Ramos (cell line): ENCODE results near the gene CRYBA4.
"Not testable (repeated sequence)": the region's sequence is repeated elsewhere in the genome, so short reads cannot be mapped to it uniquely, and the experiment has no call there.

Source experiments
- in situ Hi-C: fragments of 300-500 bp; cut with MboI; formaldehyde crosslinking; loops from one replicate; pipeline ENCODE4 v1.14.3; 2022; ENCODE audit warnings: low sequenced_read_pairs; ENCODE audit not compliant: unreplicated experiment

The CRYBA4 gene

DNA sequence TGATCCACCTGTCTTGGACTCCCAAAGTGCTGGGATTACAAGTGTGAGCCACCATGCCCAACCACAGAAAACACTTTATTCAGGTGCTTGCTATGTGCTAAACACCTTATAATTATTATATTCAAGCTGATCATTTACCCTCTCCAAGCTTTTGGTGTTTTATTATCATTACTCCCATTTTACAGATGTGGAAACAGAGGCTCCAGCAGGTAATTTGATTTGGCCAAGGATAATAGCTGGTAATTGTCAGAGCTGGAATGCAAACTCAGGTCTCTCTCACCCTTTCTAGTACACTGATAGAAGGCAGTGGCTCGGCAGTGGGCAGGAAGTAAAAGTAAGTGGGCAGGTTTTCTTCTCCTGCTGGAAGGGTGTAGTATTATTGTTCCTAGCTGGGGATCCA is 28.0 kb upstream of the CRYBA4 start:
- in situ Hi-C loops = no loop called here

DNA sequence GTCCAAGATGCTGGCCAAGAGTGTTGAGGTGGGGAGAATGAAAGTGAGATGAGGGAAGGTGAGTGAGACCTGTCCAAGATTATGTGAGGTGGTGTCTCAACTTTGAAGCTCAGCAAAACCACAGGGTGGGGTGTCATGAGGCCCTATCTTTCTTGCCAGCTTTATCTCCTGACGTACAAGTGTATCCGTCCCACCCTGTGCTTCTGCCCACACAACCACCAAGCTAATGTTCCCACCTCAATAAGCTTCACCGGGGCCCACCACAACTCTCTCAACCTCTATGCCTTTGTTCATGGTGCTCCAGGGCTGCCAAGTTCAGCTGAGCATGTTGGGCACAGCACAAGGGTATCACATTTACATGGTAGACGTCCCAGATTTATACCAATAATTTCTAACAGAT is 24.7 kb upstream of the CRYBA4 start:
- in situ Hi-C loops = no loop called here

DNA sequence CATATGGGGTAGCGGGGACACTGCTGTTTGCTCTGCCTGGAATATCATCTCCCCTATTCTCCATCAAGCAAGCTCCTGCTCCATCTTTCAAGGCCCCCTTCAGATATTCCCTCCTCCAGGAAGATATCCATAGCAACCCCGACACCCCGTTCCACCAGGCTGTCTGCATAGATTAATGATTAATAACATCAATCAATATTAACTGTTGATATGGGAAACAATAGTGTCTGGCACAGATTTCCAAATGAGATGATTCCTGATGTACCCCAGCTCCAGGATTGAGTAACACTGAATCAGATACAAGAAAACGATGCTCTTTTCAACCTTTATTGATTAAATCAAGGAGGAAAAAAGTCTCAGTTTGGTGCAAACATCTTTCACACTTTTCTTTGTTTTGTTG is 24.3 kb upstream of the CRYBA4 start:
- in situ Hi-C loops = no loop called here

DNA sequence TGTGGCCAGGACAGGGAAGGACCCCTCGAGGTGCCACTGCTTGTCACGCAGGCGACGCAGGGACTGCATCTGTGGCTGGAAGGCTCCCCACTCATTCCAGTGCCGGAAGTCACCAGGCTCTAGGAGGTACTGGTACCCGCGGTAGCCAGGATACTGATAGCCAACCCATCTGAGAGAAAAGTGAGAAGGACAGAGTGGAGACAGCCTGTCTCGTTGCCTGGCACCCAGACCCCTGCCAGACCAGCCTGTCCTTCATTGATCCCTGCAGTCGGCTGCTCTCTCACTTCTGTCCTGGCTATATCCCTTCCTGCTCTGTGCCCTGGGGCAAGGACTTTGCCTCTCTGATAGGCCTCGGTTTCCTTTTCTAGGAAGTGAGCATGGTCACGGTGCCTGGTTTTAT is 22.3 kb upstream of the CRYBA4 start:
- in situ Hi-C loops = no loop called here

DNA sequence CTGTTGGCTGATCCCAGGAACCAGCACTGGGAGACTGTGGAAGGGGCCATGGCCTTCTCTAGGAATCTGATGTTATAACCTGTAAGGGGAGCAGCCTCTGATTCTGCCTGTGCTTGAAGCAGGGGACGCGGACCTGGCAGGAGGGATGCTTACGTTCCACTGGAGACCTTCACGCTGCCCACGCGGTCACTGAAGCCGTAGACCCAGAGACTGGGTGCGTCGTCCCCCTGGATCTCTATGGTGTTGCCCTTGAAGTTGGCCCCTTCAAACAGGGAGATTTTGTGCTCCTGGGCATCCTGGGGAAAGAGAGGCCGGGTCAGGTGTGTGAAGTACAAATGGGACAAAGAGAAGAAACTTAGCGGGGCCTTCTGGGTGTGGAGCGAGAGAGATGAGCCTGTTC is 20.0 kb upstream of the CRYBA4 start:
- in situ Hi-C loops = no loop called here

DNA sequence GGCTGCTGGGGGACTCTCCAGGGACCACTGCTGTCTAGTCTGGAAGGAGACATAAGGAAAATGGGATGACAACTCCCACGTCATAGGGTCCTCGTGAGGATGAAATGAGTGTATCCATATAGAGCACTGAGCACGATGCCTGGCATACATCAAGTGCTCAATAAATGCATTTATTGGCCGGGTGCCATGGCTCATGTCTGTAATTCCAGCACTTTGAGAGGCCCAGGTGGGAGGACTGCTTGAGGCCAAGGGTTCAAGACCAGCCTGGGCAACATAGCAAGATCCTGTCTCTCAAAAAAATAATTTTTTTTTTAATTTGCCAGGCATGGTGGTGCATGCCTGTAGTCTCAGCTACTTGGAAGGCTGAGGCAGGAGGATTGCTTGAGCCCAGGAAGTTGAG is 19.6 kb upstream of the CRYBA4 start:
- in situ Hi-C loops = no loop called here

DNA sequence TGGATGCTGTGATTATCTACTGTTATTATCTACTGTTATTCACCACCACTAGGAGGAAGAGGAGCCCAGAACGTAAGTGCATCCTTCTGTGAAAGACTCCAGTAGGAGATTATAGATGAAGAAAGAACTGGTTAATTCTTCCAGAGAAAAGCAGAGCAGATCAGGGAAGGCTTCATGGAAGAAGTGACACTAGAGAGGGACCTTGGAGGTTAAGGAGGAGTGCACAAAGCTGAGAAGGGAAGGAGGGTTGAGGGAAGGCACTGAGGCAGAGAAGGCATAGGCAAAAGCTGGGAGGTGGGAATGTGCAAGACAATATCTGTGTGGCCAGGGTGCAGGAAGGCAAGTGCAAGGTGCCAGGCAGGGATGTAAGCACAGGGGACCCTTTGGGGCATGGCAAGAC is 17.4 kb upstream of the CRYBA4 start:
- in situ Hi-C loops = no loop called here

DNA sequence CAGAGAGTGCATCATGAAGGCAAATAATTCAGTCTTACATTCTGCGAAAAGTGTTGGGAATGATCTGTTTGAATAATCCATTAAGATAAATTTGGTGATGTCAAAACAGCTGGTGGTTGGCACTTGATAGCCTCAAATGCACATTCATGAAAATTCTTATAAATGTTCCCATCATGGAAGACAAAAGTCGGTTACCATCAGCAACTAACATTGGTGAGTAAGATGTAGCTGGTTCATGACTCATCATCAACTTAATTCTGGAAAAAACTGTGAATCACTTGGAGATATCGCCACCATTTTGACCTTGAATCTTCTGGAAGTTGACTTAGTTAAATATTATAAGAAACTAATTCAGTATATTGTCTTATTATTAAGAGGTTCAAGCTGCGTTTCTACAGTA is 15.2 kb upstream of the CRYBA4 start:
- in situ Hi-C loops = no loop called here

DNA sequence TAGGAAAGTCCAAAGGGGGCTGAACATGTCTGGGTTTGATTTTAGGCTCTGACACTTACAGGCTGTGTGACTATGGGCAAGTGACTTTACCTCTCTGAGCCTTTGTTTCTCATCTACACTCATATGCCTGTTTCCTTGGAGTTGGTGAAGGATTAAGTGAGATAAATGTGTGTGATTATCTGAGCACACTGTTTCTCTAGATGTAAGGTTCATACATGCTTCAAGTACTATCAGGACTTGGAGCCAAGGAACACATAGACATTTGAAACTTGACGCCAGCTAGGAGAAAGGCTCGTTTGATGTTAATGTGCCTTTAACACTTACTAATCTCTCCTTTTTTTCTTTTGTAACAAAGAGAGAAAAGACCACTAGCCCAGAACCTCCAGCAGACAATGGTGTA is 13.6 kb upstream of the CRYBA4 start:
- in situ Hi-C loops = no loop called here

DNA sequence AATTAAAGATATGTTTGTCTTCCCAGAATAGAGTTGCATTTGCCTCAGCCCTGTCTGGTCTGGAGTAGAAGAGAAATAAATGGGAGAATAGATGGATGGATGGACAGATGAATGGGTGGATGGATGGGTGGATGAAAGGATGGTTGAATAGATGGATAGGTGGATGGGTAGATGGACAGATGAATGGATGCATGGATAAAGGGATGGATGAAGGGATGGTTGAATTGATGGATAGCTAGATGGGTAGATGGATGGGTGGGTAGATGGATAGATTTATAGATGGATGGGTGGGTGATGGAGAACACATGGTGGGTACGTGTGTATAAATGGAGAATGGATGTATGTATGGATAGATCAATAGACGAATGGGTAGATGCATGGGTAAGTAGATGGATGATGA is 12.5 kb upstream of the CRYBA4 start:
- in situ Hi-C loops = no loop called here

DNA sequence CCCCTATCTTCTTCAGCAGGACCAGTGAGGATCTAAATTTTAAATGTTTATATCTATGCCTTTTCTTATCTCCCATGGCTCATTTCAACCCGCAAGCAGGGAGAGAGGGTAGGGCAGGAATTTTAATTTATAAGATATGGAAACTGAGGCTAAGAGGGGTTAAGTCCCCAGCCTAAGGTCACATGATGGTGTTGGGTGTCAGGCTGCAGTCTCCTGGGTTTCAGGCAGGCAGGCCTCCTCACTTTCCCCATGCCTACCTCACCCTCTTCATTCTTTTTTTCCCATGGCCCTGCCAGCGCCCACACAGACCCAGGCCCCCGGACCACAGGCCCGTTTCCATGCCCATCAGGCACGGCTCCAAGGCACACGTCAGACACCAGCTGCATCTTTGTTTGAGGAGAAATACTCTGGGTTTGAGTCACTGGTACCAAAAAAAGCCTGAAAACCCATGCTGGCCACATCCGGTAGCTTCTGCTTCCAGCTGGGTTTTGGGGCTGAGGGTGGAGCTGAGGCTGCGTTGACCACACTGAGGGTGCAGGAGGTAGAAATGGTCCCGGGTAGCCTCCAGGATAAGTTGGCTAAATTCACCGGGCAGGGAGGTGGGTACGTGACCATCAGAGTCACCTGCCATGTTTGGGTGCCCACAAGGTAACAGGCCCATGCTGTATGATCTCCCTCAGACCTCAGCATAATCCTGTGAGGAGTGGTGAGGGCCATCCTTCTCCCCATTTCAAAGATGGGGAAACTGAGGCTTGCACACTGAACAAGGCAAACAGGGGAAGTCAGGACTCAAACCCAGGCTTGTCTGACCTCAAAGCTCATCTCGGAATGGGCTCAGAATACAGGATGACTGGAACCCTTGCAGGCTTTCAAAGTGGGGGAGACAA is 11.4 kb upstream of the CRYBA4 start:
- in situ Hi-C loops = no loop called here

DNA sequence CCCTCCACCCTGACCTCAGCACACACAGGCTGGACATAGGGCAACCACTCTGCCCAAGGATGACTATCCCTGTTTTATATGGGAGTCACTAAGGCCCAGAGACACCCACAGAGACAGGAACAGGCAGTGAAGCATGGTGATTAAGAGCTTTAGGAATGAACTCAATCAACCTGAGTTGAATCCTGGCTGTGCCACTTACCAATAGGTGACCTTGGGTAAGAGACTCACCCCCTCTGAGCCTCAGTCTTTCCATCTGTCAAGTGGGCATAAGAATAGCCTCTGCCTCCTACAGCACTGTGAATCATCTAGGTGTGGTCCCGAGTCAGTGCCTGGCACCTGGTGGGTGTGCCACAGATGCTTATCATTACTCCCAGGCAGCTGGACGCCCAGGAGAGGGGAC is 10.8 kb upstream of the CRYBA4 start:
- in situ Hi-C loops = no loop called here

DNA sequence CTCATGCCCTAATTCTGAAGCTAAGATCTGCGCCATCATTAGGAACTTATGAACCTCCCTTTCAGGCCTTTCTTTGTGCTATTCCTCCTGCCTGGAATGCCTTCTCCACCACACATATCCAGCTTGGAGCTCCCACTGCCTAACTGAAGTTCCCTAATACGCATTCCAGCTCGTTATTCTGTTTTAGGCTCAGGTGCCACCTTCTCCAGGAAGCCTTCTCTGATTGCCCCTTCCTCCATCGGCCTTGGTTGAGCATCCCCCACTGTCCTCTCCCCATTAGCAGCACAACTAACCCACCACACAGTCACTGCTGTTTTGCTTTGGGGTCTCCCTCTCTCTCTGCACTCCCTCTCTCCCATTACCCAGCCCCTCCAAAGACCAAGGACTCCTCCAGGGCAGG is 9.1 kb upstream of the CRYBA4 start:
- in situ Hi-C loops = no loop called here

DNA sequence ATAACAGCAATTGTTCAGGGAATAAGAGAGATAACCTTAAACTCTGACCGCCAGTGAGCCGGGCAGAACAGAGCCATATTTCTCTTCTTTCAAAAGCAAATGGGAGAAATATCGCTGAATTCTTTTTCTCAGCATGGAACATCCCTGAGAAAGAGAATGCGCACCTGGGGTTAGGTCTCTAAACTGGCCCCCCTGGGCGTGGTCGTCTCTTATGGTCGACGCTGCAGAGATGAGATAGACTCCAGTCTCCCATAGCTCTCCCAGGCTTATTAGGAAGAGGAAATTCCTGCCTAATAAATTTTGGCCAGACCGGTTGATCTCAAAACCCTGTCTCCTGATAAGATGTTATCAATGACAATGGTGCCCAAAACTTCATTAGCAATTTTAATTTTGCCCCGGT is 8.0 kb upstream of the CRYBA4 start:
- in situ Hi-C loops = not testable (repeated sequence)

DNA sequence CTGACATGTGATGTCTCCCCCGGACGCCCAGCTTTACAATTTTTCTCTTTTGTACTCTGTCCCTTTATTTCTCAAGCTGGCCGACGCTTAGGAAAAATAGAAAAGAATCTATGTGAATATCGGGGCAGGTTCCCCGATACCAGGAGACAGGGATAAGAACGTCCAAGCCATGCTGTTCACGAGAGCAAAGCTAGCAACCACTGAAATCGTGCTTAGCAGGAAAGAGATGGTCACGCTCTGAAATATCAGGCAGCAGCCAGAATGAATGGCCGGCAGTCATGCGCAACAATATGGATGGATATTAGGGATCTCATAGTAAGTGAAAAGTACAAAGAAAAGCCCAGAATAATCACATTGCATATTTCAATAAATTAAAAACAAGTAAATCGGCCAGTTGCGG is 7.4 kb upstream of the CRYBA4 start:
- in situ Hi-C loops = no loop called here

DNA sequence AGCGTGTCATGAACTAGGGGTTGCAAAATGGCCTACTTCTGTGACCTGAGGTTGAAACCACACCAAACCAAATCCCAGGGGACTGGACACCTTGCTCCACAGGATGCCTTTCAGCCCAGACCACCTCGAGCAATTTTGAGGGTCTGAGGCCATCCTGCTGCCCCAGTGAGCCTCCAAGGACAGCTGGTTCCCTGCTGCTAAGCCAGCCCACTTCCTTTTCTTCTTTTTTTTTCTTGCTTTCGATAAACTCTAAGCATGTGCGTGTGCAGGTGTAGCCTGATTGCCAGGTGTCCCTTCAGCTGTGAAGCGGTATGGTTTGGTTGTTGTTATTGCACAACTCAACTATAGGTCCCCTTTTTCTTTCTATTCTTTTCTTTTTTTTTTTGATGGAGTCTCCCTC is 6.6 kb upstream of the CRYBA4 start:
- in situ Hi-C loops = no loop called here

DNA sequence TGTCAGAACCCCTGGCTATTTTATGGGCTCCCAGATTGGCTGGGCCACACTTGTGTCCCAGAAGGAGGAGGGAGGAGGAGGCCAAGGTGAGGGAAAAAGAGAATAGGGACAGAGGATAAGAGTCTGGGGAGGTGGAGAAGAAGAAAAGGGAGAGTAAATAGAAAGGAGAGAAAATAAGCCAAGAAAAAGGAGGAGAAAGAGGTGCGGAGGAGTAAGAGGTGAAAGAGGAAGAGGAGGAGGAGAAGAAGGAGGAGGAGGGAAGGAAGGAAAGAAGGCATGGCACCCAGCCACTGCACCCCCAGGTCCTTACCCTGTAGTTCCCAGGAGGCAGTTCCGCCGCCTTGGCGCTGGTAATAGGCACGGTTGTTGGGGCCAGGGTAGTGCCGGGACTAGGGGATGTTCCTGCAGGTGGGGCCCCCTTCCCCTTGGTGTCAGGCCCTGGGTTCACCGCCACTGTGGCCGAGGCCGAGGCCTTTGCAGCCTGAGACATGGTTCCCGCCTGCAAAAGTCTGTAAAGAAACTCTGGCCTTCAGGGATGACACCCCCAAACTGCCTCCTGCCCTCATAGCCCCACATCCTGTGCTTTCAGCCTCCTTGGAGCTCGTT is 5.8 kb upstream of the CRYBA4 start:
- in situ Hi-C loops = no loop called here

DNA sequence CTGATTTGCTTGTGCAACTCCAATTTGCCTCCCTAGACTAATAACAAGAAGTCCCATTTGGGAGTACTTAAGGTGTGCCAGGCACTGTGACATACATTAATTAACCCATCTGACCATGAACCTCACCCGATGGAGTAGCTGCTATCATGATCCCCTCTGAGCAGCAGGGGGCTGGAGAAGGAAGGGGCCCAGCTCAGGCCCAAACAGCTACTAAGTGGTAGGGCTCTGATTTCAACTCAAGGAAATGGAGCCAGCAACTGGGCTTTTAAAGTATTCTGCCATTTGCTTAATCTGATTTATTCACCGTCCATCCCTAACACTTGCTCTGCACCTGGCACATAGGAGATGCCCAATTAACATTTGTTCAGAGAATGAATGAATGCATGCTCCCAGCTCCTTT is 5.1 kb upstream of the CRYBA4 start:
- in situ Hi-C loops = no loop called here

DNA sequence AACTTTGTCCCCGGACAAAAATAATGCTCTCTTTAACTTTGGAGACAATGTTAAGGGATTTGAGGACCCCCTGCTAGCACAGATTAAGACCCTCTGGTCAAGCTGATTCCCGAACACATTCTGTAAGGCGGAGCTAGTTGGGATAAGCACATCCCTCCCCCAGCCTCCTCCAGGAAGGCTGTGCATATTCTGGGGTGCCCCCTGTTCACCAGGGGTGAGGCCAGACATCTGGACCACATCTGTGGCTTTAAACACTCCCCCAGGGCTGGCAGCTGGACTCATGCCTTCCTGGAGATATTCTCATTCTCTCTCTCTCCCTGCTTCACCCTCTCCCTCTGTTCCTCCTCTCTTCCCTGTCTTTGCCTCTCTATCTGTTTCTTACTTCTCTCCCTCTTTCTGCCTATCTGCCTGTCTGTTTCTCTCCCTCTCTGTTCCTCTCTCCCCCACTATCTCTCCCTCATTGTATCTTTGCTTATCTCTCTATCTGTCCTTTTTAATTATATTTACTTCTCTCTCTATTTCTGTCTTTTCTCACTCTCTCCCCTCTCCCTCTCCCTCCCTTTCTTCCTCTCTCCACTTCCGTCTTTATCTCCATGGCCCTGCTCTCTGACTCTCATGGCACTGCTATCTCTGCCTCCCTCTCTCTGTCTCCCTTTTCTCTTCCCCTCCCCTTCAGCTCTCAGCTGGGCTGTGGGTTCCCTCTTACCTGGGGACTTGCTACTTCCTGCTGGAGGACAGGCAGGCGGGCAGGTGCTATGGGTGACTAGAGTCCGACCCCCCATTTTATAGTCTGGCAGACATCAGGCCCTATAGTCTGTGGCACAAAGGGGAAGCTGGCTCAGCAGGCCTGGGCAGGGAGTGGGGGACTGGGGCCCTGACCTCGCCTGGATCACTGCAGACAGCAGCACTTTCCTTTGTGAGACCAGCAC is 4.2 kb upstream of the CRYBA4 start, which contains the start of gene CRYBB1:
Gene CRYBB1 (minus strand): TSS at position 757 of the 929 bp plus-strand sequence. CDS start 1,708 bp downstream, outside the sequence.
- in situ Hi-C loops = no loop called here

DNA sequence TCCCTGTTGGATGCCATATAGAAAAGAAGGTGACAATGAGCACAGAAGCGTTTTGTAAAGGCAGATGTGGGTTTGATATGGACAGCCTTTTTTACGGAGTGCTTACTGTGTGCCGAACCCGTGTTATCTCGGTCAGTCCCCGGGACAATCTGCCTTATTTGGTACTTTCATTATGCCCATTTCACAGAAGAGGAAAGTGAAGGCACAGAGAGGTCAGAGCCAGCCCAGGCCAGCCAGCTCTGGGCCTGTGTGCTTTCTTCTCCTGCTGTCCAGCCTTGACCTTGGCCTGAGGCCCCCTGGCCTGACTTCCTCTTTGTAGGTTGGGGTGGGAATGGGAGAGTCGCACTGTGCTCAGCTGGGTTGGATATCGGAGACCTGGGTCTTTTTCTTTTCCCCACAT is 3.3 kb upstream of the CRYBA4 start:
- in situ Hi-C loops = no loop called here

DNA sequence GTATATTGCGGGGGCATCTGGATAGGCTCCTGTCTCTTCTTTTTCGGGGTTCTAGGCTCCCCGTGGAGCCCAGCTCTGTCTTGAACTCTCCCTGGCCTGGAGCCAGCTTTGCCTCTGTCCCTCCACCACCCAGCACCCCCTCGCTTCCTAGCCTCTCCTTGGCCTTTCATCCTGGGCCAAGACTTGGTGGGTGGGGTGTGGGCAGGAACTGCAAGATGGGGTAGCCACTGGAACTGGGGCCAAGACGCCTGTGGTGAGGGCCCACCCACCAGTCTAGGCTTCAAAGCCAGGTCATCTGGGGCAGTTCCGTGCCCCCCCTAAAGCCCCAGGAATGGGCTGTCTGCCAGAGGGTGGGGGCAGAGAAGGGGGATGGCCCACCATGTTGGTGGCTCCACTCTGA is 2.3 kb upstream of the CRYBA4 start:
- in situ Hi-C loops = no loop called here
